ENCODE measurements around the gene UBN1. TPM values are rescaled to one million over a fixed set of nuclear protein-coding genes. Genes with fewer than 3 reads are reported as not detected.

UBN1 gene
- total and polyA plus RNA-seq, 10 of the 15 experiments (the other 5 are each of a cell fraction or from before 2014, with no cell fraction given) = 2.1 to 32.5 (median 13.9) TPM

GRCh38 chr16:4899474-4899846, 52.2 kb downstream of the UBN1 start:
- RAD21 ChIA-PET (ENCODE audit: unreplicated experiment) = no interaction called here
- TF ChIP-seq NR2C2 (IDR thresholded peaks at IDR 0.05; ENCODE audit: borderline replicate concordance, control insufficient read depth, insufficient read length, low read depth) (no peak), CHD2 (IDR thresholded peaks at IDR 0.05; ENCODE audit: borderline replicate concordance, low read depth, low read length) (no peak), ZNF24 (IDR thresholded peaks at IDR 0.05) (no peak), ETV6 (conservative IDR thresholded peaks at IDR 0.05 in 1 of 2, IDR thresholded peaks at IDR 0.05 in 1 of 2; ENCODE audit: borderline replicate concordance in 1 of 2, low read depth in 1 of 2) (no peak), SPI1 (IDR thresholded peaks at IDR 0.05; ENCODE audit: borderline replicate concordance, insufficient read depth, low read depth, low read length) (no peak), EZH2 (IDR thresholded peaks at IDR 0.05; ENCODE audit: borderline replicate concordance, control insufficient read depth, low read depth, low read length) (no peak), YBX1 (IDR thresholded peaks at IDR 0.05) (no peak), WRNIP1 (IDR thresholded peaks at IDR 0.05; ENCODE audit: borderline replicate concordance, low read depth, low read length) (no peak), NR2F1 (conservative IDR thresholded peaks at IDR 0.05) (no peak), CBX3 (IDR thresholded peaks at IDR 0.05; ENCODE audit: borderline replicate concordance, low read depth) (no peak), RUNX3 (IDR thresholded peaks at IDR 0.05; ENCODE audit: low read length) (no peak), BCL11A (IDR thresholded peaks at IDR 0.05; ENCODE audit: low read depth, low read length) (no peak), HDGF (IDR thresholded peaks at IDR 0.05) (no peak), ESRRA (IDR thresholded peaks at IDR 0.05; ENCODE audit: low read length) (no peak), BRCA1 (IDR thresholded peaks at IDR 0.05; ENCODE audit: low read depth, low read length) (no peak), FOXM1 (IDR thresholded peaks at IDR 0.05; ENCODE audit: low read depth, low read length) (no peak), SUPT20H (IDR thresholded peaks at IDR 0.05; ENCODE audit: borderline replicate concordance, control insufficient read depth, low read depth, low read length) (no peak)
- TF ChIP-seq, protein P1, sequence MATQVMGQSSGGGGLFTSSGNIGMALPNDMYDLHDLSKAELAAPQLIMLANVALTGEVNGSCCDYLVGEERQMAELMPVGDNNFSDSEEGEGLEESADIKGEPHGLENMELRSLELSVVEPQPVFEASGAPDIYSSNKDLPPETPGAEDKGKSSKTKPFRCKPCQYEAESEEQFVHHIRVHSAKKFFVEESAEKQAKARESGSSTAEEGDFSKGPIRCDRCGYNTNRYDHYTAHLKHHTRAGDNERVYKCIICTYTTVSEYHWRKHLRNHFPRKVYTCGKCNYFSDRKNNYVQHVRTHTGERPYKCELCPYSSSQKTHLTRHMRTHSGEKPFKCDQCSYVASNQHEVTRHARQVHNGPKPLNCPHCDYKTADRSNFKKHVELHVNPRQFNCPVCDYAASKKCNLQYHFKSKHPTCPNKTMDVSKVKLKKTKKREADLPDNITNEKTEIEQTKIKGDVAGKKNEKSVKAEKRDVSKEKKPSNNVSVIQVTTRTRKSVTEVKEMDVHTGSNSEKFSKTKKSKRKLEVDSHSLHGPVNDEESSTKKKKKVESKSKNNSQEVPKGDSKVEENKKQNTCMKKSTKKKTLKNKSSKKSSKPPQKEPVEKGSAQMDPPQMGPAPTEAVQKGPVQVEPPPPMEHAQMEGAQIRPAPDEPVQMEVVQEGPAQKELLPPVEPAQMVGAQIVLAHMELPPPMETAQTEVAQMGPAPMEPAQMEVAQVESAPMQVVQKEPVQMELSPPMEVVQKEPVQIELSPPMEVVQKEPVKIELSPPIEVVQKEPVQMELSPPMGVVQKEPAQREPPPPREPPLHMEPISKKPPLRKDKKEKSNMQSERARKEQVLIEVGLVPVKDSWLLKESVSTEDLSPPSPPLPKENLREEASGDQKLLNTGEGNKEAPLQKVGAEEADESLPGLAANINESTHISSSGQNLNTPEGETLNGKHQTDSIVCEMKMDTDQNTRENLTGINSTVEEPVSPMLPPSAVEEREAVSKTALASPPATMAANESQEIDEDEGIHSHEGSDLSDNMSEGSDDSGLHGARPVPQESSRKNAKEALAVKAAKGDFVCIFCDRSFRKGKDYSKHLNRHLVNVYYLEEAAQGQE (IDR thresholded peaks at IDR 0.05; ENCODE audit: low read depth, low read length) = no peak
- intact Hi-C loops (cut with micrococcal nuclease; ENCODE audit: unreplicated experiment) = no loop called here
- in situ Hi-C loops (cut with MboI) = no loop called here
- Histone ChIP-seq H2AFZ (ENCODE audit: control insufficient read depth, low read depth, low read length) (no peak overlapping the region), H3K27ac (ENCODE audit: control insufficient read depth, insufficient read depth) (no peak overlapping the region), H3K4me3 (no peak overlapping the region), H3K27me3 (replicated peaks in 1 of 2; ENCODE audit: control insufficient read depth in 2 of 2, insufficient read depth in 2 of 2, low read length in 1 of 2) (no peaks in the 10 kb centered on the region), H3K79me2 (ENCODE audit: control insufficient read depth, insufficient read depth, low read length) (no peaks in the 10 kb centered on the region), H3K9me3 (replicated peaks; ENCODE audit: control insufficient read depth, insufficient read depth, low read length) (no peaks in the 10 kb centered on the region; the same call in 2 of the 3 replicates), H4K20me1 (ENCODE audit: control insufficient read depth, insufficient read depth) (no peaks in the 10 kb centered on the region), H3K9ac (ENCODE audit: control insufficient read depth, insufficient read depth, low read length) (no peak overlapping the region), H3K4me1 (ENCODE audit: control insufficient read depth, insufficient read depth, low read length) (no peaks in the 10 kb centered on the region), H3K4me2 (ENCODE audit: control insufficient read depth, insufficient read depth) (no peak overlapping the region), H3K36me3 (ENCODE audit: control insufficient read depth in 2 of 2, insufficient read depth in 2 of 2, low read length in 1 of 2) (no peaks in the 10 kb centered on the region)
- ATAC-seq (no peak), DNase-seq (ENCODE audit: low read depth, low spot score) (no peak), FAIRE-seq (no peak)
- SMC1A ChIA-PET (ENCODE audit: uncharacterized antibody, unreplicated experiment) = interaction anchor here (0.6 kb wide), 1 partner anchor 11 kb away, joined by 3 read pairs; no protein-coding TSS in a partner anchor
- BruUV-seq (replicated peaks) = no TSS peak
- CTCF ChIA-PET = no interaction called here
- WGBS (ENCODE audit: insufficient coverage, insufficient replicate concordance, low lambda C conversion rate, missing lambda C conversion rate) = 8% methylated on average over 6 of the region's 6 CpGs
- POLR2A ChIA-PET = no interaction called here
